ENCODE results near the gene POU3F1. TPM values are rescaled to one million over a fixed set of nuclear protein-coding genes. Genes with fewer than 3 reads are reported as not detected.

The POU3F1 gene
- total and polyA plus RNA-seq, 9 donors: 0.04 to 0.53 (median 0.15) TPM; not detected in 4

- Histone ChIP-seq H3K4me1 (ENCODE audit: insufficient read depth) (no peaks in the 10 kb centered on the region), H3K27me3 (no peaks in the 10 kb centered on the region), H3K9me3 (no peaks in the 10 kb centered on the region), H3K36me3 (no peaks in the 10 kb centered on the region), H3K27ac (no peak overlapping the region), H3K4me3 (no peak overlapping the region)
- DNase-seq: no peak
- TF ChIP-seq EP300 (IDR thresholded peaks at IDR 0.05) (no peak), POLR2A (IDR thresholded peaks at IDR 0.05) (no peak), CTCF (IDR thresholded peaks at IDR 0.05) (no peak)
- WGBS, 3 donors: 85 to 95% (median 94%) methylated on average over 2 of the region's 2 CpGs
- intact Hi-C loops (cut with DNase I): no loop called here
Observed at GRCh38 chr1:38084113-38084512, 37.5 kb upstream of the POU3F1 start.

- Histone ChIP-seq H3K27ac (no peak overlapping the region), H3K27me3 (no peaks in the 10 kb centered on the region), H3K4me3 (no peak overlapping the region), H3K36me3 (no peaks in the 10 kb centered on the region), H3K4me1 (ENCODE audit: insufficient read depth) (no peaks in the 10 kb centered on the region), H3K9me3 (no peaks in the 10 kb centered on the region)
- 74 to 88% (median 80%) methylated on average over 7 of the region's 7 CpGs for whole genome bisulfite sequencing, 3 donors
- intact Hi-C loops (cut with DNase I): no loop called here
- no peak for DNase-seq
- TF ChIP-seq CTCF (IDR thresholded peaks at IDR 0.05): no peak
Observed at GRCh38 chr1:38083541-38083940, 36.9 kb upstream of the POU3F1 start.

GRCh38 chr1:38082769-38083263 lies 36.2 kb upstream of the POU3F1 start:
- no peak for DNase-seq
- H3K9me3 ChIP-seq: no peaks in the 10 kb centered on the region
- no peaks in the 10 kb centered on the region for H3K4me1 ChIP-seq (ENCODE audit: insufficient read depth)
- intact Hi-C loops (cut with DNase I): no loop called here
- no peak overlapping the region for H3K4me3 ChIP-seq
- 46 to 70% (median 57%) methylated on average over 3 of the region's 3 CpGs for WGBS, 3 donors
- no peaks in the 10 kb centered on the region for H3K27me3 ChIP-seq
- no peaks in the 10 kb centered on the region for H3K36me3 ChIP-seq
- TF ChIP-seq CTCF (IDR thresholded peaks at IDR 0.05) (no peak), POLR2A (IDR thresholded peaks at IDR 0.05) (no peak)
- no peak overlapping the region for H3K27ac ChIP-seq

GRCh38 chr1:38079019-38079418 lies 32.4 kb upstream of the POU3F1 start:
- 80 to 84% (median 81%) methylated on average over 4 of the region's 4 CpGs for WGBS, 3 donors
- no peak overlapping the region for H3K27ac ChIP-seq
- DNase-seq: no peak
- intact Hi-C loops (cut with DNase I): no loop called here
- no peaks in the 10 kb centered on the region for H3K9me3 ChIP-seq
- no peaks in the 10 kb centered on the region for H3K27me3 ChIP-seq
- H3K4me1 ChIP-seq (ENCODE audit: insufficient read depth): no peaks in the 10 kb centered on the region
- no peak overlapping the region for H3K4me3 ChIP-seq
- no peaks in the 10 kb centered on the region for H3K36me3 ChIP-seq
- TF ChIP-seq EP300 (IDR thresholded peaks at IDR 0.05) (no peak), CTCF (IDR thresholded peaks at IDR 0.05) (no peak), POLR2A (IDR thresholded peaks at IDR 0.05) (no peak)

Measured in ovary (tissue), 9 donors.